BE2C (cell line): ENCODE data around the gene TRMU.
"Not testable (repeated sequence)": the region's sequence is repeated elsewhere in the genome, so short reads cannot be mapped to it uniquely, and the experiment has no call there.

Source experiments
- DNase-seq: peaks from one replicate; pipeline ENCODE4 v3.0.0-alpha.2; 2020
- H3K27me3 ChIP-seq: fragments of 250-450 bp; sonication (Bioruptor Pico); 2 replicates; pipeline ENCODE4 v1.5.1; 2020; ENCODE audit warnings: mild to moderate bottlenecking
- H3K36me3 ChIP-seq: fragments of 250-450 bp; sonication (Bioruptor Pico); 2 replicates; pipeline ENCODE4 v1.5.1; 2020; ENCODE audit warnings: mild to moderate bottlenecking
- H3K4me1 ChIP-seq: fragments of 250-450 bp; sonication (Bioruptor Pico); 2 replicates; pipeline ENCODE4 v1.5.1; 2020
- H3K4me3 ChIP-seq: 2 replicates; pipeline ENCODE4 v1.5.1; 2011; ENCODE audit warnings: low read depth, low read length
- H3K9me3 ChIP-seq: fragments of 250-450 bp; sonication (Bioruptor Pico); 2 replicates; pipeline ENCODE4 v1.5.1; 2020
- TF ChIP-seq, protein P1 (sequence below): IDR thresholded peaks from 2 replicates; pipeline ENCODE4 v1.5.1; 2012; ENCODE audit warnings: mild to moderate bottlenecking, low read depth, low read length

Gene TRMU

DNA sequence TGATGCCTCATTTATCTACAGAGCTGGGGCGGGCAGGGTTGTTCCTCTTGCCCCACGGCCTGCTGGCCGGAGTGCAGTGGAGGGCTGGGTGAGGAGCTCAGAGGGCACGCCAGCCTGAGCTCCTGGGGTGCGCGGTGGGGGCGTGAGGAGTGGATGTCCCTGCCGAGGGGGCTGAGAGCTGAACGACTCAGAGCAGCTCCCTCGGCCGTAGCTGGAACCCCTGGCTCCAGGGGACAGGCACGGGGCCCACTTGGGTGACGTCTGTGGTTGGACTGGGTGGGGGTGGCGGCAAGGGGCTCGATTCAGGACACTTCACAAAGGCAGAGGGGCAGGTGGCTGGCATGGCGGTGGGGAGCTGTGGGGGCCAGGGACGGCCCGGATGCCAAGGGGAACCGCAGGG lies 62.4 kb downstream of the TRMU start:
- H3K36me3 ChIP-seq, result no peaks in the 10 kb centered on the region
- H3K4me1 ChIP-seq, result no peaks in the 10 kb centered on the region
- H3K9me3 ChIP-seq, result no peaks in the 10 kb centered on the region
- H3K4me3 ChIP-seq, result no peak overlapping the region
- DNase-seq, result no peak
- TF ChIP-seq, protein P1, sequence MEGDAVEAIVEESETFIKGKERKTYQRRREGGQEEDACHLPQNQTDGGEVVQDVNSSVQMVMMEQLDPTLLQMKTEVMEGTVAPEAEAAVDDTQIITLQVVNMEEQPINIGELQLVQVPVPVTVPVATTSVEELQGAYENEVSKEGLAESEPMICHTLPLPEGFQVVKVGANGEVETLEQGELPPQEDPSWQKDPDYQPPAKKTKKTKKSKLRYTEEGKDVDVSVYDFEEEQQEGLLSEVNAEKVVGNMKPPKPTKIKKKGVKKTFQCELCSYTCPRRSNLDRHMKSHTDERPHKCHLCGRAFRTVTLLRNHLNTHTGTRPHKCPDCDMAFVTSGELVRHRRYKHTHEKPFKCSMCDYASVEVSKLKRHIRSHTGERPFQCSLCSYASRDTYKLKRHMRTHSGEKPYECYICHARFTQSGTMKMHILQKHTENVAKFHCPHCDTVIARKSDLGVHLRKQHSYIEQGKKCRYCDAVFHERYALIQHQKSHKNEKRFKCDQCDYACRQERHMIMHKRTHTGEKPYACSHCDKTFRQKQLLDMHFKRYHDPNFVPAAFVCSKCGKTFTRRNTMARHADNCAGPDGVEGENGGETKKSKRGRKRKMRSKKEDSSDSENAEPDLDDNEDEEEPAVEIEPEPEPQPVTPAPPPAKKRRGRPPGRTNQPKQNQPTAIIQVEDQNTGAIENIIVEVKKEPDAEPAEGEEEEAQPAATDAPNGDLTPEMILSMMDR, result no peak
- no peaks in the 10 kb centered on the region for H3K27me3 ChIP-seq

DNA sequence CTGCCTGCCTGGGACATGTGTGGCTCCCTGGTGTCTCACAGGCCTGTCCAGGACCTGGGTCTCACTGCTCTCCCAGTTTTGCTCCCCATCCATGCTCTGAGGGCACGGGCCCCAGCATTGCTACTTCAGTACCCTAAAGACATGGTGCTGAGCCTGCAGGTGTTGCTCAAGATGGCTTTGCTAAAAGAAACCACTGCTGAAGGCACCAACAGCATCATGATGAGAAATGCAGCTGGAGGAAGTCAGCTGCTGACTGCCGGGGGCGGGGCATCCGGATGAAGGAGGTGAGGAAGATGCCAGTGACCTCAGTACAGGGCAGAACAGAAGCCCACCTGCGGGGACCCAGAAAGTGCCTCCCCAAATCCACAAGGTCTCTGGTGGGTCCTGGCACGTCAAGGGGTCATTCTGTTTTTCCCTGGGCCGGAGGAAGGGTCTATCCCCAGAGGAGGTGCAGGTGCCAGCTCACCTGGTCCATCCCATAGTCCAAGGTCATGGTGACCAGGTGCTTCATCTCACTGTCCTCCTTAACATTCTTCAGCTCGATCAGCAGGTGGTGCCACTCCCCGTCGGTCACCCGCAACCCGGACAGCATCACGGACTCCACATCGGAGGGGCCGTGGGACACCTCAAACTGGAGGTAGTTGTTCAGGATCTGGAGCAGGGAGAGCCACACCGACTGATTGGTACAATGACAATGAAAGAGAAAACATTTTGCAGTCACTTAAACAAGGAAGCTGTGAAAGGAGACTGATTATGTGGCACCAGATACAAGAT lies 63.9 kb downstream of the TRMU start:
- Histone ChIP-seq H3K9me3 (no peaks in the 10 kb centered on the region), H3K4me3 (no peak overlapping the region), H3K4me1 (no peaks in the 10 kb centered on the region), H3K36me3 (no peaks in the 10 kb centered on the region), H3K27me3 (no peaks in the 10 kb centered on the region)
- DNase-seq, result no peak
- TF ChIP-seq, protein P1, result no peak

DNA sequence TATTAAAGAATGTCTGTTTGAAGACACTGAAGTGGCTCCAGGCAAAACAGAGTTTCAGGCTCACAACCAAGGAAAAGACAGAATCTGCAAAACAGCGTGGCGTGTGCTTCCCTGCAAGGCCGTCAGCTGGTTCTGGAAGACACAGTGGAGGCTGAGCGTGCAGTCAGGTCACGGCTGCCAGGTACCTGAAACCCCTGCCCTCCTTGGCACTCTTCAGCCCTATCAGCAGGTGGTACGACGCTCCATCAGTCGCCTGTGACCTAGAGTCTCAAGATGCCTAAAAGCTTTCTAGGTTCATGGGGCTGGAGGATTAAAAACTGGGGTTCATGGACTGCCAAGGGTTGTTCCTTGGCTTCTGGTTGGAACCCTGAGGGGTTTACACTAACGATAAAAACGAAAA lies 65.9 kb downstream of the TRMU start:
- Histone ChIP-seq H3K36me3 (no peaks in the 10 kb centered on the region), H3K9me3 (no peaks in the 10 kb centered on the region), H3K27me3 (no peaks in the 10 kb centered on the region), H3K4me3 (no peak overlapping the region), H3K4me1 (peaks cover 6% of the 10 kb centered on the region; the same call in 1 of the 2 replicates)
- TF ChIP-seq, protein P1, result no peak
- DNase-seq, result no peak

DNA sequence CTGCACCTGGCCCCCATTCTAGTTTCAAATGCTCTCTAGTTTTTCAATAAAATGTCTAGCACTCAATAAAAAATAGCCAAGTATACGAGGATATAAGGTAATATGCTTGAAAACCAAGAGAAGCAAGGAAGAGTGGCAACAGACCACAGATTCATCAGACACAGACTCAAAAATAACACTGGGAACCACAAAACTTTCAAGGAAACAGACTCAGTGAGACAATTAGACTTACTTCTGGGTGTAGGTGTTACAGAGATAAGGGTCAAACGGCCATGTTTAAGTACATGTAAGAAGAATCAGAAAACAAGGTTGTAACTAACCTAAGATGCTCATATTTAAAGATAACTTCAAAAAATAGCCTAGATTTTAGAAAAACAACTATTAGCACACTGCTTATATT lies 67.0 kb downstream of the TRMU start:
- H3K27me3 ChIP-seq, result no peaks in the 10 kb centered on the region

DNA sequence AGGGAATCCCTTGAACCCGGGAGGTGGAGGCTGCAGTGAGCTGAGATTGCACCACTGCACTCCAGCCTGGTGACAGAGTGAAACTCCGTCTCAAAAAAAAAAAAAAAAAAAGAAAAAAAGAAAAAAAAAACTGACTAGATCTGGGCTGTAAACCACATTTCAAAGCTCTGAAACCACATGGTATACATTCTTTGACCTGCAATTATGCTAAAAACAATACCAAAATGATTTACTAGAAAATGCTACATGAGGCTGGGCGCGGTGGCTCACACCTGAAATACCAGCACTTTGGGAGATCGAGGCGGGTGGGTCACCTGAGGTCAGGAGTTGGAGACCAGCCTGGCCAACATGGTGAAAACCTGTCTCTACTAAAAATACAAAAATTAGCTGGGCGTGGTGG lies 68.4 kb downstream of the TRMU start:
- not testable (repeated sequence) for H3K4me1 ChIP-seq, H3K9me3 ChIP-seq, DNase-seq, H3K27me3 ChIP-seq, H3K4me3 ChIP-seq, H3K36me3 ChIP-seq

More for the DNA sequence above, 67.0 kb downstream of the TRMU start:
- TF ChIP-seq, protein P1, result no peak
- H3K4me1 ChIP-seq, result peaks cover 6% of the 10 kb centered on the region; the same call in 1 of the 2 replicates
- no peak overlapping the region for H3K4me3 ChIP-seq
- DNase-seq, result no peak
- no peaks in the 10 kb centered on the region for H3K9me3 ChIP-seq
- no peaks in the 10 kb centered on the region for H3K36me3 ChIP-seq

DNA sequence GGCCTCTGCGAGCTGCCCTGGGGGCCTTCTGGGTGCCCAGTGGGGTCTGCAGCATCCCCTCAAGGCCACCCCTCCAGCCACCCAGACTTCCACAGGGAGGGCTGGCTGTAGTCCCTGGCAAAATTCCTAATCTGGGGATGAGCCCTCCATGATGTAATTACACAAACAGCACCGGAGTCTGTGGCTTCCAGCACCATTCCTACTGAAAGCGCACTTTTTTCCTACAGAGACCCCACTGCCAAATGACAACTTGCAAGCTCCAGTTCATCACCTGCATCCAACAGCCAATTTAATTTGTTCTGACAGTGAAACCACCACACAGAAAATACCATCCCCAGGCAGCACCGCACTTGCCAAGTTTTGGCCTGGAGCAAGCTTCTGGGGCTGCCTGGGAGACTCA lies 70.4 kb downstream of the TRMU start:
- no peak for DNase-seq
- TF ChIP-seq, protein P1, result no peak
- H3K36me3 ChIP-seq, result no peaks in the 10 kb centered on the region
- peaks cover 6% of the 10 kb centered on the region; the same call in 1 of the 2 replicates for H3K4me1 ChIP-seq
- H3K4me3 ChIP-seq, result no peak overlapping the region
- no peaks in the 10 kb centered on the region; the same call in 1 of the 2 replicates for H3K9me3 ChIP-seq
- no peaks in the 10 kb centered on the region for H3K27me3 ChIP-seq
